ENCODE results near the gene SUPT3H. TPM values are rescaled to one million over a fixed set of nuclear protein-coding genes. Genes with fewer than 3 reads are reported as not detected.
"Not testable (repeated sequence)": the region's sequence is repeated elsewhere in the genome, so short reads cannot be mapped to it uniquely, and the experiment has no call there.

Gene SUPT3H
- total and polyA plus RNA-seq, 2 donors = 9.4 to 12.5 TPM

- WGBS = 96% methylated on average over 1 of the region's 1 CpG
- Histone ChIP-seq H3K4me1 (ENCODE audit: insufficient read depth) (no peaks in the 10 kb centered on the region), H3K36me3 (ENCODE audit: insufficient read depth) (no peaks in the 10 kb centered on the region), H3K4me3 (ENCODE audit: low read depth, low read length) (no peak overlapping the region), H3K27ac (ENCODE audit: low read depth) (no peak overlapping the region)
- DNase-seq (ENCODE audit: extremely low spot score) = no peak
Measured at GRCh38 chr6:45074439-45074838, 303.3 kb downstream of the SUPT3H start.

DNA sequence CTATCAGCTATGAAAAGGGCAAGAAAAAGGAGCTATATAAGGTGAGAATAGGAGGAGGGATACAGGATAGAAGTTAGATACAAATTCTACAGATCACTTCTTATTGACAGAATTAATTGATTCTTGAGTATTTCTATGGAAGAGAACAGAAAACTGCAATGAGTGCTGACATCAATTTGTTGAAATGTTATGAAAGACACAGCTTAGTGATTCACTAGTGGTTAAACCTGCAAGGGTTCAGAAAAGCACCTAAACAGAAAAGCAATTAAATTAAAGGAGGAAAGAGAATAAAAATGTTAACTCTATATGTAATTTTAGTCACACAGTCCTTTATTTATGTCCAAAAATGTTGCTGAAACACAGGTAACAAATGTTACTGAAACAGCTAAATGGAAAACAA is 304.0 kb downstream of the SUPT3H start:
- Histone ChIP-seq H3K4me3 (ENCODE audit: low read depth, low read length) (no peak overlapping the region), H3K27ac (ENCODE audit: low read depth) (no peak overlapping the region), H3K36me3 (ENCODE audit: insufficient read depth) (no peaks in the 10 kb centered on the region), H3K4me1 (ENCODE audit: insufficient read depth) (no peaks in the 10 kb centered on the region)
- DNase-seq (ENCODE audit: extremely low spot score) = no peak

DNA sequence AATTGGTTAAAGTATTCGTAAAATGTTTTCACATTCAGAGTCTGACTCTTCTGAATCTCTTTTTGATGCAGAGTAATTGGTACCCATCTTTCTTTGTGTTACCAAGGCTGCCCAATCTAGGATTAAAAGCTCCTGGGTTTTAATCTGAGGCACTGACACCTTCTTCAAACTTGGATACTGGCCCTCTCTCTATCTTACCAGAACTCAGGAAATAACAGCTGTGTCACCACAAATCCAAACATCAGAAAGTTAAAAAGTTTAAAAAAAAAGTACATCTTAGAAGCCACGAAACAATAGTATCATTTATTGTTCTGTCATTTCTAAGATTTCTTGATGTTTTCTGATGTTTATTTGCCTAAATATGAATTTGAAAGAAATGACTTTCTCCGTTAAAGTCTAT is 305.1 kb downstream of the SUPT3H start:
- no peak overlapping the region for H3K4me3 ChIP-seq (ENCODE audit: low read depth, low read length)
- H3K36me3 ChIP-seq (ENCODE audit: insufficient read depth) = no peaks in the 10 kb centered on the region

GRCh38 chr6:45072016-45072415 is 305.7 kb downstream of the SUPT3H start:
- no peak for DNase-seq (ENCODE audit: extremely low spot score)
- WGBS = 87% methylated on average over 1 of the region's 1 CpG
- Histone ChIP-seq H3K27ac (ENCODE audit: low read depth) (no peak overlapping the region), H3K4me3 (ENCODE audit: low read depth, low read length) (no peak overlapping the region), H3K4me1 (ENCODE audit: insufficient read depth) (no peaks in the 10 kb centered on the region), H3K36me3 (ENCODE audit: insufficient read depth) (no peaks in the 10 kb centered on the region)

More for the DNA sequence above, 305.1 kb downstream of the SUPT3H start:
- H3K4me1 ChIP-seq (ENCODE audit: insufficient read depth) = no peaks in the 10 kb centered on the region
- no peak overlapping the region for H3K27ac ChIP-seq (ENCODE audit: low read depth)
- DNase-seq (ENCODE audit: extremely low spot score) = no peak
- 90% methylated on average over 3 of the region's 3 CpGs for WGBS

- Histone ChIP-seq H3K27ac (ENCODE audit: low read depth) (no peak overlapping the region), H3K36me3 (ENCODE audit: insufficient read depth) (no peaks in the 10 kb centered on the region), H3K4me1 (ENCODE audit: insufficient read depth) (no peaks in the 10 kb centered on the region), H3K4me3 (ENCODE audit: low read depth, low read length) (no peak overlapping the region)
- WGBS = 85% methylated on average over 3 of the region's 3 CpGs
- no peak for DNase-seq (ENCODE audit: extremely low spot score)
Measured at GRCh38 chr6:45069091-45069490, 308.6 kb downstream of the SUPT3H start.

DNA sequence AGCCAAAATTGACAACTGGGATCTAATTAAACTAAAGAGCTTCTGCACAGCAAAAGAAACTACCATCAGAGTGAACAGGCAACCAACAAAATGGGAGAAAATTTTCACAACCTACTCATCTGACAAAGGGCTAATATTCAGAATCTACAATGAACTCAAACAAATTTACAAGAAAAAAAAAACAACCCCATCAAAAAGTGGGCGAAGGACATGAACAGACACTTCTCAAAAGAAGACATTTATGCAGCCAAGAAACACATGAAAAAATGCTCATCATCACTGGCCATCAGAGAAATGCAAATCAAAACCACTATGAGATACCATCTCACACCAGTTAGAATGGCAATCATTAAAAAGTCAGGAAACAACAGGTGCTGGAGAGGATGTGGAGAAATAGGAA is 310.3 kb downstream of the SUPT3H start:
- H3K4me3 ChIP-seq (ENCODE audit: low read depth, low read length); H3K27ac ChIP-seq (ENCODE audit: low read depth); H3K36me3 ChIP-seq (ENCODE audit: insufficient read depth); DNase-seq (ENCODE audit: extremely low spot score); H3K4me1 ChIP-seq (ENCODE audit: insufficient read depth): not testable (repeated sequence)
- WGBS = 86% methylated on average over 1 of the region's 1 CpG

GRCh38 chr6:45062659-45063058 is 315.1 kb downstream of the SUPT3H start:
- not testable (repeated sequence) for H3K4me3 ChIP-seq (ENCODE audit: low read depth, low read length); DNase-seq (ENCODE audit: extremely low spot score); H3K4me1 ChIP-seq (ENCODE audit: insufficient read depth); H3K36me3 ChIP-seq (ENCODE audit: insufficient read depth); H3K27ac ChIP-seq (ENCODE audit: low read depth)
- 80% methylated on average over 15 of the region's 15 CpGs for WGBS

GRCh38 chr6:45057711-45058110 is 320.0 kb downstream of the SUPT3H start:
- 53% methylated on average over 3 of the region's 3 CpGs for WGBS
- Histone ChIP-seq H3K4me1 (ENCODE audit: insufficient read depth) (no peaks in the 10 kb centered on the region), H3K4me3 (ENCODE audit: low read depth, low read length) (no peak overlapping the region), H3K27ac (ENCODE audit: low read depth) (no peak overlapping the region), H3K36me3 (ENCODE audit: insufficient read depth) (no peaks in the 10 kb centered on the region)
- no peak for DNase-seq (ENCODE audit: extremely low spot score)

DNA sequence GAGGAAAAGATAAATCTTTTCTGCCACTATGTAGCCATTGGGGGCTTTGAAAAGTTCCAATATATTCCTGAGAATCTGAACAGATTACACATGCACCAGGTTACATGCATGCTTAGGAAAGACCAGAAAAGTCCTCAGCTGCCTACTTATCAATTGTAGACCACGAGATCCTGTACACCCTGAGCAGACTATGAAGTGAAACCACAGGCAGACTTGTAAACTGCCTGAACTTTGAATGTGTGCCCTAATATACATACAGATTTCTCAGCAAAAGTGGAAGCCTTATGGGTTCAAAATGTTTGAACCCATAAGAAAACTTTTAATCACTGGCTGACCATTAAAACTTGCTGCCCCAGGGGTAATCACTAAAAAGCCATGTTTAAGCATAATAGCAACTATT is 323.1 kb downstream of the SUPT3H start:
- H3K4me1 ChIP-seq (ENCODE audit: insufficient read depth) = no peaks in the 10 kb centered on the region
- no peak overlapping the region for H3K27ac ChIP-seq (ENCODE audit: low read depth)
- no peaks in the 10 kb centered on the region for H3K36me3 ChIP-seq (ENCODE audit: insufficient read depth)
- 79% methylated on average over 1 of the region's 1 CpG for WGBS
- H3K4me3 ChIP-seq (ENCODE audit: low read depth, low read length) = no peak overlapping the region
- no peak for DNase-seq (ENCODE audit: extremely low spot score)

GRCh38 chr6:45052325-45052724 is 325.4 kb downstream of the SUPT3H start:
- no peak overlapping the region for H3K27ac ChIP-seq (ENCODE audit: low read depth)
- H3K36me3 ChIP-seq (ENCODE audit: insufficient read depth) = no peaks in the 10 kb centered on the region
- DNase-seq (ENCODE audit: extremely low spot score) = no peak
- H3K4me1 ChIP-seq (ENCODE audit: insufficient read depth) = no peaks in the 10 kb centered on the region
- WGBS = 92% methylated on average over 2 of the region's 2 CpGs
- H3K4me3 ChIP-seq (ENCODE audit: low read depth, low read length) = no peak overlapping the region

DNA sequence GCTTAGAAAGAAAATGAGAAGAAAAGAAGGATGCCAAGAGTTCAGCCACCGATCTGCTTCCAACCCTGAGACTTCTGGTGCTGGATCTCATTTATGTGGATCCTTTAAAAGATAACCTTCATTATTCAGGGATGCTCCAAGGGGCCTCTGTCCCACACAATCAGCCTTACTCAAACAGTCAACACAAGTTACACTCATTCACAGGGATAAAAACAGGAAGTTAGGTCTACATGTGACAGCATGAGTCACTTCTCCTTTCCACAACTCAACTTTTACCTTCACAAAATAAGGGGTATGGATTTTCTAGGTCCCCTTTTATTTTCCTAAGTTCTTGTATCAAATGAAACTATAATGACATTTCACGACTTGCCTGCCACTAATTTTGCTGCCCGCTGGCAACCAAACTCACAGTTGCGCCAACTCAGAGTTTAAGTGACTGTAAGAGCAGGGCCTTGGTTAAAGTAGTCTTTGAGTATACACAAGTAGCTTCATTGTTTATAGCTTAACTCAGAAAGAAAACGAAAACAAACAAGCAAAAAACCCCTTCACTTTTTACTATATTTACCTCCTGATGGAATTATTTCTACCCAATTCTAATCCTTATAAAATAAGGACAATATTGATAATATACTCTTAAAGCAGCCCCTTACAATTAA is 328.4 kb downstream of the SUPT3H start:
- Histone ChIP-seq H3K4me3 (ENCODE audit: low read depth, low read length) (no peak overlapping the region), H3K4me1 (ENCODE audit: insufficient read depth) (no peaks in the 10 kb centered on the region), H3K36me3 (ENCODE audit: insufficient read depth) (no peaks in the 10 kb centered on the region), H3K27ac (ENCODE audit: low read depth) (no peak overlapping the region)
- 90% methylated on average over 5 of the region's 5 CpGs for WGBS
- no peak for DNase-seq (ENCODE audit: extremely low spot score)

- Histone ChIP-seq H3K4me1 (ENCODE audit: insufficient read depth) (no peaks in the 10 kb centered on the region), H3K36me3 (ENCODE audit: insufficient read depth) (no peaks in the 10 kb centered on the region), H3K27ac (ENCODE audit: low read depth) (no peak overlapping the region), H3K4me3 (ENCODE audit: low read depth, low read length) (no peak overlapping the region)
- WGBS = 87% methylated on average over 1 of the region's 1 CpG
- DNase-seq (ENCODE audit: extremely low spot score) = no peak
Measured at GRCh38 chr6:45047573-45047972, 330.2 kb downstream of the SUPT3H start.

DNA sequence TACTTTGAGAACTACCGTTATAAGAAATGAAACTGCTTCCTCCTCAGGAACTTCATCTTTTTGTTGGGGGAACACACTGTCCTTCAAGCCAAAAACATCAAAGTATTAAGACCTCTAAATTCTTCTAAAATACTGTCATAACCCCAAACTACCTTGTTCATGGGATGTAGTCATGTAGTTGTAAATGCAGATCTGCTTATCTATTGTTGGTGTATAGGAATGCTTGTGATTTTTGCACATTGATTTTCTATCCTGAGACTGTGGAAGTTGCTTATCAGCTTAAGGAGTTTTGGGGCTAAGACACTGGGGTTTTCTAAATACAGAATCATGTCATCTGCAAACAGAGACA is 332.5 kb downstream of the SUPT3H start:
- no peak for DNase-seq (ENCODE audit: extremely low spot score)
- Histone ChIP-seq H3K4me1 (ENCODE audit: insufficient read depth) (no peaks in the 10 kb centered on the region), H3K4me3 (ENCODE audit: low read depth, low read length) (no peak overlapping the region), H3K36me3 (ENCODE audit: insufficient read depth) (no peaks in the 10 kb centered on the region), H3K27ac (ENCODE audit: low read depth) (no peak overlapping the region)
- WGBS = 75% methylated on average over 1 of the region's 1 CpG

GRCh38 chr6:45044510-45045252 is 333.1 kb downstream of the SUPT3H start:
- Histone ChIP-seq H3K36me3 (ENCODE audit: insufficient read depth) (no peaks in the 10 kb centered on the region), H3K4me1 (ENCODE audit: insufficient read depth) (no peaks in the 10 kb centered on the region), H3K4me3 (ENCODE audit: low read depth, low read length) (no peak overlapping the region), H3K27ac (ENCODE audit: low read depth) (no peak overlapping the region)
- WGBS = 89% methylated on average over 2 of the region's 2 CpGs
- DNase-seq (ENCODE audit: extremely low spot score) = no peak
